Activated naive CD4-positive, alpha-beta T cell treated with Interleukin-2 at 50 U/mL for 16 hours (primary cell): Measurements from ENCODE around the gene NID2.

Source experiments
- DNase-seq: peaks from one replicate; pipeline ENCODE4 v3.0.0-alpha.2; 2020

Gene NID2, protein sequence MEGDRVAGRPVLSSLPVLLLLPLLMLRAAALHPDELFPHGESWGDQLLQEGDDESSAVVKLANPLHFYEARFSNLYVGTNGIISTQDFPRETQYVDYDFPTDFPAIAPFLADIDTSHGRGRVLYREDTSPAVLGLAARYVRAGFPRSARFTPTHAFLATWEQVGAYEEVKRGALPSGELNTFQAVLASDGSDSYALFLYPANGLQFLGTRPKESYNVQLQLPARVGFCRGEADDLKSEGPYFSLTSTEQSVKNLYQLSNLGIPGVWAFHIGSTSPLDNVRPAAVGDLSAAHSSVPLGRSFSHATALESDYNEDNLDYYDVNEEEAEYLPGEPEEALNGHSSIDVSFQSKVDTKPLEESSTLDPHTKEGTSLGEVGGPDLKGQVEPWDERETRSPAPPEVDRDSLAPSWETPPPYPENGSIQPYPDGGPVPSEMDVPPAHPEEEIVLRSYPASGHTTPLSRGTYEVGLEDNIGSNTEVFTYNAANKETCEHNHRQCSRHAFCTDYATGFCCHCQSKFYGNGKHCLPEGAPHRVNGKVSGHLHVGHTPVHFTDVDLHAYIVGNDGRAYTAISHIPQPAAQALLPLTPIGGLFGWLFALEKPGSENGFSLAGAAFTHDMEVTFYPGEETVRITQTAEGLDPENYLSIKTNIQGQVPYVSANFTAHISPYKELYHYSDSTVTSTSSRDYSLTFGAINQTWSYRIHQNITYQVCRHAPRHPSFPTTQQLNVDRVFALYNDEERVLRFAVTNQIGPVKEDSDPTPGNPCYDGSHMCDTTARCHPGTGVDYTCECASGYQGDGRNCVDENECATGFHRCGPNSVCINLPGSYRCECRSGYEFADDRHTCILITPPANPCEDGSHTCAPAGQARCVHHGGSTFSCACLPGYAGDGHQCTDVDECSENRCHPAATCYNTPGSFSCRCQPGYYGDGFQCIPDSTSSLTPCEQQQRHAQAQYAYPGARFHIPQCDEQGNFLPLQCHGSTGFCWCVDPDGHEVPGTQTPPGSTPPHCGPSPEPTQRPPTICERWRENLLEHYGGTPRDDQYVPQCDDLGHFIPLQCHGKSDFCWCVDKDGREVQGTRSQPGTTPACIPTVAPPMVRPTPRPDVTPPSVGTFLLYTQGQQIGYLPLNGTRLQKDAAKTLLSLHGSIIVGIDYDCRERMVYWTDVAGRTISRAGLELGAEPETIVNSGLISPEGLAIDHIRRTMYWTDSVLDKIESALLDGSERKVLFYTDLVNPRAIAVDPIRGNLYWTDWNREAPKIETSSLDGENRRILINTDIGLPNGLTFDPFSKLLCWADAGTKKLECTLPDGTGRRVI (N-terminal part only)

DNA sequence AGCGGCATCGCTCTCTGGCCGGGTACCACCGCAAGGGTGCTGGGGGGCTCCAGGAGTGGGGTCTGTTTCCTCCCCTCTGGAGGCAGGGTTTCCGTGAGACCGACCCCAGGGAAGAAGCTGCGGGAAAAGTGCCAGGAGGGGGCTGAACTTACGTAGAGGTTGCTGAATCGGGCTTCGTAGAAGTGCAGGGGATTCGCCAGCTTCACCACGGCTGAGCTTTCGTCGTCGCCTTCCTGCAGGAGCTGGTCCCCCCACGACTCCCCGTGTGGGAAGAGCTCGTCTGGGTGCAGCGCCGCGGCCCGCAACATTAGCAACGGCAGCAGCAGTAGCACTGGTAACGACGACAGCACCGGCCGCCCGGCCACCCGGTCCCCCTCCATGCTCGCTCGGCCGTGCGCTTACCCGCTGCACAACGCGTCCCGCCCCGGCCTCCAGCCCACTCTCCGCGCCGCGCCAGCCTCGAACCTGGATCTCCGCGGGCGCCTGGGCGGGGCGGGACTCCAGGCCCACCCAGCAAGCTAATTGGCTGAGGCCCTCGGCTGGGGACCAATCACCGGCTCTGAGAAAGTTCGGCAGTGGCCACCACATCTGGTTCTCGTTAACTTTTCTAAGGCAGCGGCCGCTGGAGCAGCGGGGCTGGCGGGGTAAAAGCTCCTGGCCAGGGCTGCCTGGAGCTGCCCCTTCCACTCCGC lies at the start of gene NID2:
NID2 (minus strand) TSS at position 445 of the 692 bp plus-strand sequence; CDS start at position 380, 65 bp downstream.
- DNase-seq, result peak; percentile 61

DNA sequence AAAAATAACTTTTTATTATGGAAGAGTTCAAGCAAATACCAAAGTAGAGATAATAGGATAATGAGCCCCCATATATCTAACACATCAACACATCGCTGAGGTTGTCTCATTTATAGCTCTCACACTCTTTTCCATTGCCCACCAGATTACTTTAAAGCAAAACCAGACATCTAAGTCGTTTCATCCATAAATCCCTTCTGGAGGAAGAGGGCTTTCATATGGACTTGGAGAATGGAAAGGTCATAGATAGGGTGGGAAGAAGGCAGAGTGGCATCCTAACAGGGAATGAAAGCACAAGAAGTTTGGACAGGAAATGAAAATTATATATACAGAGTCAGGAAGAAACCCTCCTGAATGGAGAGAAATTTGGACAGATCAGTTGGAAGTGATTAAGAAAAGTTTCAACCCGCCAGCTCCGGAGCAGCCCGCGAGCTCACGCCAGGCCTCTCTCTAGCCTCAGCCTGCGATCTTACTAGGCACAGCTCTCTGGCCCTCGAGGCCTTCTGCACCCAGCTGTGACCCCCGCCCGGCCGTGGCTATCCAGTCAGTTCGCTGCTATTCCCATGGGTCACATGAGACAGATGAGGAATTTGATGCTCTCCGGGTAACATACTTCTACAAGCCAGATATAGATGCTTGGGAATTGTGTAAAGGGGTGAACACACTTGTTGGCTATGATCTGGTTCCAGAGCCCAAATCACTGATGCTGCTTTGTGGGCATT lies 48.4 kb upstream of the NID2 start:
- DNase-seq, result no peak

DNA sequence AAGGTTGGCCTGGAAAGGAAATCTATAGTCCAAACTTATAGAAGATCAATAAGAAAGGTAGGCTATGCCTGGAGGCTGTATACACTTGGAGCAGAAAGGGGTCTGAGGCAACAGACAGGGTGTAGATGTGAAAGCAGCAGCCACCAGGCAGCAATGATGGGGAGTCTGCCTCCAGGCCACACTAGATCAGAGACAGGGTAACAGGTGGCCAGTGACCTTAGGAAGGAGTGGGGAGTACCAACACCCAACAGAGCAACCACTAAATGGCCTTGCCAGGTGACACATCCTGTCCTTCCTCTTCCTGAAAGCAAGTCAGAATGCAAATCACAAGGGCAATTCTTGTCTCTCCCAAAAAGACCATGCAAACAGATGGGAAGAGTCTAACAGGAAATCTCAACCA lies 46.4 kb upstream of the NID2 start:
- no peak for DNase-seq

DNA sequence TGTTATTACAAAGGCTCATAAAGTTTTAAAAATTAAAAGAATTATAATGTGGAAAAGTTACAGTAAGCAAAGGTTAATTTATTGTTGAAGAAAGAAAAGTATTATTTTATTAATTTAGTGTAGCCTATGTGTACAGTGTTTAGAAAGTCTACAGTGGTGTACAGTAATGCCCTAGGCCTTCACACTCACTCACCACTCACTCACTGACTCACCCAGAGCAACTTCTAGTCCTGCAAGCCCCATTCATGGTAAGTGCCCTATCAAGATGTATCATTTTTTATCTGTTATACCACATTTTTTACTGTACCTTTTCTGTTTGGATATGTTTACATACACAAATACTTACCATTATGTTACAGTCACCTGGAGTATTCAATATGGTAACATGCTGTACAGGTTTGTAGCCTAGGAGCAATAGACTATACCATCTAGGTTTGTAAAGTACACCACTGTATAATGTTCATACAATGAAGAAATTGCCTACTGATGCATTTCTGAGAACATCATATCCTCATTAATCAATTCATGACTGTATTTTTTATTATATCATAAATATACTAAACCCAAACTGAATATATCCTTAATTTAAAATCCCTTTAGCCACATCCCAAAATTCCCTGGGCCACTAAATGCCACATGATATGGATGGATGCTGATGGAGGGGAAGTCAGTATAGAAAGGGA lies 43.6 kb upstream of the NID2 start:
- no peak for DNase-seq

DNA sequence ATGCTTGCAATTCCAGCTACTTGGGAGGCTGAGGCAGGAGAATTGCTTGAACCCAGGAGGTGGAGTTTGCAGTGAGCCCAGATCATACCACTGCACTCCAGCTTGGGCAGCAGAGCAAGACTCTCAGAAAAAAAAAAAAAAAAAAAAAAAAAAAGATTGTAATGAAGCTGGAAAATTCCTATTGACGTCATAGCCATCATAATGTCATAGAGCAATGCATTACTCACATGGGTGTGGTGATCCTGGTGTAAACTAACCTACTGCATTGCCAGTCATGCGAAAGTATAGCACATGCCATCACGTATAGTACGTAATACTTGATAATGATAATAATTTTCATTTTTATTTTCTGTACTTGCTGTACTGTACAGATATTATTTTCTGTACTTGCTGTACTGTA lies 42.7 kb upstream of the NID2 start:
- DNase-seq, result no peak

DNA sequence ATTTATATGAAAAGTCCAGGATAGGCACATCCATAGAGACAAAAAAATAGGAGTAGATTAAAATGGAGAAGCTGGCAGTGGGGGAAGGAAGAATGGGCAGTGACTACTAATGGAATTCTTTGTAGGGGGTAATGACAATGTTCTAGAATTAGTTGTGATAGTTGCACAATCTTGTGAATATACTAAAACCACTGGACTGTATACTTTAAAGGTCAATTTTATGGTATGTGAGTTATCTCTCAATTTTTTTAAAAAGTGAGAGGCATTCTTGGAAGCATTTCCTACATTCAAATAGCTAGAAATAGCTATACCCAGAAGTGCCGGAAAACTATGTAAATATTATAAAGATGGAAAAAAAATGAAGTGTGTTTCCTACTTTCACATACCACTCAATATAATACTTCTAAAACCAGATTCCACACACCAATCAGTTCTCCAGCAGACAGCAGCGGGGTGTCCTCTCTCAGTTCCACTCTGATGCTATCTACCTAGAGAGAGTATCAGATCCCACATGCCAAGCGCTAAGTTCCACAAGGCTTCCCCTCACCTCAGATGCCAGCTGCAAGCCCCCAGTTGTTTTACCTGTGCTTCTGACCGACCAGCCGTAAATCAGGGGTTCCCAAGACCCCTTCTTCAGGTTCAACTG lies 41.7 kb upstream of the NID2 start:
- no peak for DNase-seq

DNA sequence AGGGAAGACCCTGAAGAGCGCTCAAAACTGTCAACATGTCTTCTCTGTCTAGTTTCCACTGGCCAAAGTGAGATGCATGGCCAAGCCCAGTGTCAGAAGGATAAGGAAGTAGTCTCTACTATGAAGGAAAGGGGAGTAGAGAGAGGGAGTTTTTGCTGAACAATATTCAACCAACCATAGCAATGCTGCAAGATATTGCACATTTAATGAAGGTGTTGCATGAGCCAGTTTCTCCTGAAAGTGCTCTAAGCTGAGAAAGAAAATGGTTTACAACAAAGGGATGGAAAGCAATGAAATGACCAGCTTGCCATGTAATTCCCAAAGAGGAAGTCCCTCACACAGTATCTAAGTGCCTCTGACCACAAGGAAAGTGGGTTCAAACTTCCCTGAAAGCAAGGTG lies 40.0 kb upstream of the NID2 start:
- DNase-seq, result no peak

DNA sequence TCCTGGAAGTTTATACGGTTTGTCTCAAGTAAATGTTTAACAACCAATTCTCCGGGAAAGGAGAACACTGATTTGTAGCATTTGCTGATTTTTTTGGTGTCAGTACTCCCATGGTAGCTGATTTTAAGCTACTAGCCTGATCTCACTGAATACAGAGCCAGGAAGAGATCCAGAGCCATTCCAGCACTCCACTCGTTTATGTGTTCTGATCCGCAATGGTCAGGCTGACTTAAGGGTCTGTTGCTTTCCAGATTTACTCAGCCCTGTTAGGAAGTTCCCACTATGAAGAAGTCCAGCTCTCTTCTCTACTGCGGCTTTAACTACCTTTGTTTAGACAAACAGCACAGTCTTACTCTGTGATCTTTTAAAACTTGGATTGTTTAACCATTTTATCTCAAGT lies 38.0 kb upstream of the NID2 start:
- no peak for DNase-seq

DNA sequence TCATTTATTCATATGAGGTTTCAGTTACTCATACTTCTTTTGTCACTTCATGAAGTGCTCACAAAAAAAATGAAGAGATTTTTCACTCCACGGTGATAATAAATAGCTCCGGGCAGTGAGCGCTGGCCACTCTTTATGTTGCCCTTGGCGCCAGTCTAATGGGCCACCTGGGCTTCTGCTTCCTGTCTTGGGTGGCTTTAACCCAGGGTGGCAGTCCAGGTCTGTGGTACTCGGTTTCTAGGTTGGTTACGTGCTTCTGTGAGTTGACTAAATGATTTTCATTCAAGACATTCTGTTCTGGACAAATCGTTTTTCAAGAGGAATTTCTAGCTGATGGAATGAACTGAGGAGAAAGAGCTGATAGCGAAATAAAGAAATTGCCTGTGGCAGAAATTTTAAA lies 34.6 kb upstream of the NID2 start:
- DNase-seq, result no peak

DNA sequence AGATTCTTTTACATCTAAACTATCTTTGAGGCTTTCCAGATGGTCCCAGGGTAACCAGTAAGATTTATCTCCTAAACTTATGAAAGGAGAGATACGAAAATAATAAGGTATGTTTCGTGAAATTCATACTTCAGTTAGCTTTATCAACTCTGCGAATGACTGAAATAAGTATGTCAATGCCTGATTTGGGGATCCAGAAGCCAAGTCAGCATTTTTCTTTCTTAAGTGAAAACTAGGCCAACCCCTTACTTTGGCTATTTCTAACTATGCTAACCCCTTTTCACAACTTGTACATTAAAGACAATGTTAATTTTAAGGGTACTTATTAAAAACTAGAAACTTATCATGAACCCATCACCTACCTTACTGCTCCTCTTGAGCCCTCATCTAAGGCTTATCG lies 26.9 kb upstream of the NID2 start:
- no peak for DNase-seq

DNA sequence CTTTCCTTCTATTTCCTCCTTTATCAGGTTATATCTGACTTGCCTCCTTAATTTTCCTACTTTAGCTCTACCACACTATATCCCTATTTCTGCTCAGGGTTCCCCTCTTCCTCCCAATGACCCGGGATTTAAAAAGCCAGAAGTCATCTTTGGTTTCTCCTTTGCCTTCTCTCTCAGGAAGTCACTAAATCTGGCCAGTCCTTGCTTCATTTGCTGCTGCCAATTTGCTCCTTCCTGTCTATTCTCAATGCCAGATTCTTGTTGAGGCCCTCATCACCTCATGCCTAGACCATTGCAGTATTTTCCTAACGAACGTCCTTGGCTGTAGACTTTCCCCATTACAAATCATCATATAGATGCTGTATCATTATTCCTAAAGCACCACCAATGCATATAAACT lies 26.5 kb upstream of the NID2 start:
- no peak for DNase-seq

DNA sequence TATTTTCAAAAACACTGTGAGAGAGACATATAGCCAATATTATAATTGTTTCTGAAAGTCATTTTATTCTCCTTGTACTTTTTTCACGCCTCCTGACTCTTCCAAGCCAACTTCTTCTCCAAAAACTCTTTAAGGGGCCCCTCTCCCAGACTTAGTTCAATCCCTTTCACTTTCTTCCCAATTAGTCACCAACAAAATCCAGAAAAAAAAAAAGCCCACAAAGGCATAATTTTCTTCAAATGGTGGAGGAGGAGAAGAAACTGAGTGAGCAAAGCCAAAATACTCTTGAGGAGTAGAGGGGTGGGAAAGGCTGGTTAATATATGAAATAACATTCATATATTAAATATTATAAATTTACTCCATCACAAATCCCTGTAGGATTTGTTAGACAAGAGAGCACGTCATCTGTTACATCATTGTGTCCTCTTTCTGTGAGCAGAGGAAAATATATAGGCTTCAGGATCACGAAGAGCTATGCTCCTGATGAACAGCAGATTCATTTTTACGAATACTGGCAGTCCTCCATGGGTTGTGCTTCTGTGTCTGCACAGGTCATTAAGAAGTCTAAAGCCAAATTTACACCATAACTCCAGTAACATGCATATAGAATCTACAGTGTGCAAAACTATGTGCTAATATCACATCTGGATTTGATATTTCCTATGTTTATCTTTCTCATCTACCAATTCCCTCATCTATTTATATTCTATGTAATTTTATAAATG lies 25.9 kb upstream of the NID2 start:
- no peak for DNase-seq

DNA sequence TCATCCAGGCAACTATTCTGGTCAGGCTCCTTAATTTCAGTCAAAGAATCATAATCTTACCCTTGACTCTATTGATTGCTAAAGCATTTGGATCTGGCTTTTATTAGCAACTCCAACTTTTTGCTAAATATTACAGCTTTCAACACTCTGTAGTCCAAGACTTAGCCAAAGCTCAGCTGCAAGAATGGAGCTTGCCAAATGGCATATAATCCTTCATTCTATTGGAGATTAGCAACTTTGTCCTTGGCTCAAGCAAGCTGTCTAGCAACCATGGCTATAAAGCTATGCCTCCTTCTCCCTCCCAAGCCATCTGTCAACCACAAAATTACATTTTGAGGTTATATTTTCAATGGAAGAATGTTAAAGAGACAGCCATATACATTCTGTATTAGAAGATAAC lies 23.1 kb upstream of the NID2 start:
- DNase-seq, result no peak

DNA sequence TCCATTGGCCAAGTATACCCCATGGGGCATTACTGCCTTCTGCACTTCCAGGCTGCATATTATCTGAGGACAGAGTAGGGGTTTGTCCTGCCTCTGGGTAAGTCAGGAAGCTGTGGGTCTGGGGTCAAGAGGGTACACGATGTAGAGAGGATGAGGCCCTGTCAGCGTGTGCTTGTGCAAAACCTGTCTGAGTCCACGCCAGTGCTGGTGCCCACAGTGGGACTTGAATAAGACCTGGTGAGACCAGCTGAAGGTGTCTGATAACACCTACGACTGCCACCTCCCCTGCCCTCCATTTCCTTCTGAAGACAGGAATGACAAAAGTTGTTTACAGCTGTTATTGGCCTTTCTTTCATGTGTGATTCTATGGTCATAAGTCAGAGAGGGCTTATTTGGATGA lies 22.1 kb upstream of the NID2 start:
- no peak for DNase-seq

DNA sequence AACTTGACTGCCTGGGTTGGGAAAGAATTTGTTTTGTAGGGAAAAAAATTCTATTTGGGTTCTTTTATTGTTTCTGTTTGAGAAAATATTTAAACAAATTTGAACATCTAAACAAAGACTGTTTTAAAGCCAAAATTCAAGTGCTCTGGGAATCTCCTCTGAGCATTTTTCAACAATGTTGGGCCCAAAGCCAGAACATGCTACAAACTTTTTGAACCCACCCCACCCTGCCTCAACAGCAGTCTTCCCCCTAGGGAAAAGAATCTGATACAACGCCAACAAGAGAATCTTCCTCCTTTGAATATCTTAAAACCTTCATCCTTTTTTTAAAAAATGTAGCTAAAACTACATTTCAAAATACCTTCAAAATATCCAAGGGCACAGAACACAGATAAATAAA lies 20.4 kb upstream of the NID2 start:
- DNase-seq, result no peak

DNA sequence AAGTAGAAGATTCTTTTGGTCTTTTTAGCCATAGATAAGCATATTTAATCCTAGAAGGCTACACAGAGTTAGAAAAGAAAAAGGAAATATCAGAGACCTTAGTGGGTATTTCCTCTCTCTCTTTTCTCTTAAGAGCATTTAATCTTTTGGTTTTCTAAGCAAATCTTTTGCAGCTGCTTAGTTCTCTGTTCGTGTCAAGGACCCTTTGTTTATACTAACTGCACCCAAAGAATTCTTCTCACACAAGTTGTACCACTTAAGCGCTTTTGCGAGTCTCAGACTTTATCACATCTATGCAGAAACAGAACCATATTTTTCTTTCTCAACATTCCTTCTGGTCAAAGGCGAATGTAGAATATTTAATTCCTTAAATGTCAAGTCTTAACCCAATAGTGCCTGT lies 17.9 kb upstream of the NID2 start:
- no peak for DNase-seq

DNA sequence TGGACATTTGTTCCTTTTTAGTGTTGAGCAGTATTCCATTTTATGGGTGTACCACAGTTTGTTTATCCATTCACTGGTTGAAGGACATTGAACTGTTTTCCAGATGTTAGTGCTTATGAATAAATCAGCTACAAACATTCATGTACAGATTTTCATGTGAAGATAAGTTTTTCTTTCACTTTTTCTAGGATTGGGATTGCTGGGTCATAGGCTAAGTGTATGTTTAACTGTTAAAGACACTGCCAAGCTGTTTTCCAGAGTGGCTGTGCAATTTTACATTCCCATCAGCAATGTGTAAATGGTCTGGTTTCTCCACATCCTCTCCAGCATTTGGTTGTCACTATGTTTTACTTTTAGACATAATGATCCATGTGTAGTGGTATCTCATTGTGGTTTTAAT lies 14.0 kb upstream of the NID2 start:
- DNase-seq, result no peak

DNA sequence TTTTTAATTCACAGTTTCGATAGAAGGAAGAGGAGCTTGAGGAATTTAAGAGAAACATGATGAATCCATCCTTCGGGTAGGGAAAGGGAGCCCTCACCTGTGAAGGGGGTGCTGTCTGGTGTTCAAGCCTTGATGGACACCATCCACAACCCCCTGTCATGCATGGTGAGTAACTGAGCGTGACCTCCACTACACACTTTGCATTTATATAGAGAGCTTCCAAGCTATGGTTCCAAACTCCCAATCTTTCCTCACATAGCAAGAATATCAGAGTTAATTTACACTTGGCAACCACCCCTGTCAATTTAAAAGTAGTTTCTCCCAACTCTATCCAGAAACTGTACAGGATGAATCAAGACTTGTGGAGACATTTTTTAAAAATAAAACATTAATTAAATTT lies 13.1 kb upstream of the NID2 start:
- DNase-seq, result no peak

DNA sequence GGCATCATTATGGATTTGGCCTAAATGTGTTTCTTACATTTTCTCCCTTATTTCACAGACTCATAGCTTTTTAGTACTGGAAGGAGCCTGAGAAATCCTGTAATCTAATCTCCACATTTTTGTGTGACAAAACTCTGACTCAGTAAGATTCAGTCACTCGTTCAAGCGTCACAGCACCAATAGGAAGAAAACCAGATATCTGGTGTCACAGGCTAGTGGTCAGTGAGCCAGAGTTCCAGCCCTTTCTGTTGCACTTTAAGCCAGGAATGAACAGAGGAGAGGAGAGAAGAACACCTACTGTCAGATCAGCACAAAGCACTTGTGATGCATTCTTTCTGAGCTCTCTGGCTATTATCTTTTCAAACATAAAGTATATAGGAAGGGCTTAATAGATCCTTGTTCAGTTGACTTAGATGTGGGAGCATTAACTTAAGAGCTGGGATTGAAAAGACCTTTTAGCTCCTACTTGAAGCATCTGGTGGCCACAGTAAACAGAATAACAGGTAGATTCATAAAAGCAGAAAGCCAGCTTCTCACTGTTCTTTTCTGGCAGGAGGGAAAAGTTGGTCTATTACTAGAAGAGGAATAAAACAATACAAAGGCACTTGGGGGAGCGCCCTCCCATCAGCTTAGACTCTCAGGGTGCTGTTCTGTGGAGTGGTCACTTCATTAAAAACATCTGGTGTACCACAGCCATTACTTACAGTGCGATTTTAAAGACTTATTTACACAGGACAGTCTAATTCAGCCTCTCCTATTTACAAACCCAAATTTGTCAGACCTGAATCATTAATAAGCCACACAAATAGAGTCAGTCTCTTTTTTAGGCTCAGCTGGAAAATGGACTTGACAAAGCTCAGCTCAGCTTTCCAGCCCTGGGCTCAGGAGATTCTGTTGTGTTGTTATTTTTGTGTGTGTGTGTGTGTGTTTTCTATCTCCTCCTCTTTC lies 12.2 kb upstream of the NID2 start:
- DNase-seq, result no peak
